Common myeloid progenitor, CD34-positive (primary cell): ENCODE results near the gene RBM26.

ENCODE experiments used
- CTCF ChIA-PET: fragments of 350-600 bp; sonication (Branson Sonifier 250); formaldehyde crosslinking; loops from one replicate; lab custom pipeline; 2021; ENCODE audit warnings: antibody characterized with exemption; lab: Charles Lee
- POLR2A ChIA-PET: fragments of 350-600 bp; sonication (Branson Sonifier 250); formaldehyde crosslinking; loops from one replicate; lab custom pipeline; 2021; ENCODE audit warnings: antibody characterized with exemption; lab: Charles Lee
- DNase-seq, 3 donors: peaks; one replicate each; pipeline versions ENCODE4 v3.0.0 to v3.0.0-alpha.2; 2013
- H3K27ac ChIP-seq, 2 experiments: 1 replicate in 1 of 2; 2 replicates in 1 of 2; pipeline ENCODE4 v1.7.0; 2013; ENCODE audit warnings: inconsistent platforms in 2 of 2, low read length in 2 of 2, mild to moderate bottlenecking in 2 of 2, low read depth in 1 of 2, moderate library complexity in 1 of 2; ENCODE audit not compliant: severe bottlenecking in 2 of 2, insufficient read depth in 1 of 2, poor library complexity in 1 of 2
- H3K27me3 ChIP-seq, 5 experiments: replicated peaks in 2 of 5; 1 replicate in 3 of 5; 2 replicates in 2 of 5; pipeline versions ENCODE4 v1.6.1 to v1.7.0; 2013; ENCODE audit warnings: low read length in 4 of 5, mild to moderate bottlenecking in 2 of 5, moderate library complexity in 2 of 5, inconsistent platforms in 1 of 5; ENCODE audit not compliant: insufficient read depth in 5 of 5, control insufficient read depth in 4 of 5
- H3K36me3 ChIP-seq, 4 experiments: 1 replicate in 2 of 4; 2 replicates in 2 of 4; pipeline versions ENCODE4 v1.6.1 to v1.7.0; 2013; ENCODE audit warnings: low read length in 3 of 4, control low read depth in 1 of 4, mild to moderate bottlenecking in 1 of 4; ENCODE audit not compliant: control insufficient read depth in 4 of 4, insufficient read depth in 4 of 4
- H3K4me1 ChIP-seq, 4 experiments: 1 replicate in 3 of 4; 2 replicates in 1 of 4; pipeline versions ENCODE4 v1.6.1 to v1.7.1; 2013; ENCODE audit warnings: low read length in 3 of 4, mild to moderate bottlenecking in 3 of 4, control low read depth in 1 of 4, inconsistent platforms in 1 of 4, moderate library complexity in 1 of 4; ENCODE audit not compliant: control insufficient read depth in 4 of 4, insufficient read depth in 4 of 4; ENCODE audit errors: control extremely low read depth in 1 of 4
- H3K4me3 ChIP-seq, 7 experiments: 1 replicate in 4 of 7; 2 replicates in 3 of 7; pipeline versions ENCODE4 v1.5.1 to v1.7.0; 2013; ENCODE audit warnings: mild to moderate bottlenecking in 7 of 7, low read length in 6 of 7, moderate library complexity in 6 of 7, inconsistent platforms in 2 of 7, low read depth in 2 of 7, control low read depth in 1 of 7; ENCODE audit not compliant: insufficient read depth in 4 of 7, control insufficient read depth in 1 of 7; ENCODE audit errors: extremely low read depth in 1 of 7
- H3K9me3 ChIP-seq, 5 experiments: 1 replicate in 4 of 5; 2 replicates in 1 of 5; pipeline versions ENCODE4 v1.6.1 to v1.7.1; 2013; ENCODE audit warnings: low read length in 4 of 5, mild to moderate bottlenecking in 2 of 5, inconsistent platforms in 1 of 5, low read depth in 1 of 5, moderate library complexity in 1 of 5; ENCODE audit not compliant: control insufficient read depth in 4 of 5, insufficient read depth in 2 of 5; ENCODE audit errors: control extremely low read depth in 1 of 5
- WGBS: methylation state at CpG from one replicate; pipeline ENCODE4 v1.1.5; 2013; ENCODE audit not compliant: insufficient coverage; 5-methylcytosine and 5-hydroxymethylcytosine counted together

Gene RBM26

GRCh38 chr13:79290595-79291244, 115.3 kb downstream of the RBM26 start:
- Histone ChIP-seq H3K27me3 (no peaks in the 10 kb centered on the region), H3K4me1 (no peaks in the 10 kb centered on the region), H3K4me3 (no peak overlapping the region), H3K27ac (no peak overlapping the region), H3K36me3 (no peaks in the 10 kb centered on the region), H3K9me3 (no peaks in the 10 kb centered on the region)
- ChIA-PET POLR2A (no interaction called here), CTCF (no interaction called here)
- no peak for DNase-seq
- whole genome bisulfite sequencing = 93% methylated on average over 8 of the region's 9 CpGs

- no peaks in the 10 kb centered on the region for H3K27me3 ChIP-seq
- POLR2A ChIA-PET = no interaction called here
Measured at GRCh38 chr13:79289571-79289970, 116.5 kb downstream of the RBM26 start.

DNA sequence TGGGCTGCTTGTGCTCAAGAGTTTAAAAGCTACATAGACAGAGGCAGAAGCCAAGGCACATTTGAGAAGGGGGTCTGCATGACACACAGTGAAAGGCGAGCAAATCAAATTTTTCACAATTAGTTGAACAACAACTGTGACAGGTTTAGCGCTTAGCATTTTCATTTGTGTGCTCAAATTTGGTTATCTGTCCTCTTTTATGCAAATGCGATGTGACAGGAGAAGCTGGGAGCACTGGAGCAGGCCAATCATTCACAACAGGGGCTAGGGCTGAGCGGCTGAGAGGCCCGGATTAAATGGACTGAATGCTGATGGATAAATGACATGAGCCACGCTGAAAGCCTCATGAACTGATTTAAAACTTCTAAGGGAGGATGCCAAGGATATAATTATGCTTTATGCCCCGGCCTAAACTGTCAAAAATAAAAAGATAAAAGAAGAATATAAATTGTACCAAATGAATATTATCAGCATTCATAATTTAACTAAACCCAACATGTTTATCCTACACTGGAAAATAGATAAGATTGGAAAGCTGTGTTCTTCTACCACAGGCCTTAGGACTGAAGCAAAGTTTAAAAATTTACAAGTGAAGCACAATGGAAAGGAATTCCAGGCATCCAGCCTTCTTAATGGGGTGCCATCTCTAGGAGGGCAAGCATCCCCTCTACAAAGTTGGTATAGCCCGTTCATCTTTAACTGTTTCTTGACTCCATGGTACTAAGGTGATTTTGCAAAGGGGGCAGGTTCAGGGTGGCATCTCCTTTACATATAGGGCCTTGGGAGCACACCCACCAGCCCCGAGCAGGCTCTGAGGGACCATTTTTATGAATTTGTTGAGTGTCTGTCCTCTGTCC, 117.9 kb downstream of the RBM26 start:
- WGBS = 96% methylated on average over 6 of the region's 9 CpGs
- H3K27ac ChIP-seq = no peak overlapping the region
- POLR2A ChIA-PET = no interaction called here
- no peaks in the 10 kb centered on the region for H3K27me3 ChIP-seq
- H3K36me3 ChIP-seq = no peaks in the 10 kb centered on the region
- no peak overlapping the region for H3K4me3 ChIP-seq
- no peaks in the 10 kb centered on the region for H3K4me1 ChIP-seq
- CTCF ChIA-PET = no interaction called here
- no peak for DNase-seq
- H3K9me3 ChIP-seq = no peaks in the 10 kb centered on the region

More at GRCh38 chr13:79289571-79289970, 116.5 kb downstream of the RBM26 start:
- Histone ChIP-seq H3K27ac (no peak overlapping the region), H3K9me3 (no peaks in the 10 kb centered on the region), H3K4me3 (no peak overlapping the region), H3K4me1 (no peaks in the 10 kb centered on the region), H3K36me3 (no peaks in the 10 kb centered on the region)
- CTCF ChIA-PET = no interaction called here
- DNase-seq = peak in 2 of 3 donors; percentile 37 to 39

DNA sequence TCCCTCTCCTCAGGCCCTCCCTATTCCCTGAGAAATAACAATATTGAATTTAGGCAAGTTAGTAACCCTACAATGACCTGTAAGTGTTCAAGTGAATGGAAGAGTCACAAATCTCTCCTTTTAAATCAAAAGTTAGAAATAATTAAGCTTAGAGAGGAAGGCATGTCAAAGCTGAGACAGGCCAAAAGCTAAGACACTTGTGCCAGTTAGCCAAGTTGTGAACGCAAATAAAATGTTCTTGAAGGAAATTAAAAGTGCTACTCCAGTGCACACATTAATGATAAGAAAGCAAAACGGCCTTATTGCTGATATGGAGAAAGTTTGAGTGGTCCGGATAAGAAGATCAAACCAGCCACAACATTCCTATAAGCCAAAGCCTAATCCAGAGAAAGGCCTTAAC, 120.9 kb downstream of the RBM26 start:
- POLR2A ChIA-PET = no interaction called here

DNA sequence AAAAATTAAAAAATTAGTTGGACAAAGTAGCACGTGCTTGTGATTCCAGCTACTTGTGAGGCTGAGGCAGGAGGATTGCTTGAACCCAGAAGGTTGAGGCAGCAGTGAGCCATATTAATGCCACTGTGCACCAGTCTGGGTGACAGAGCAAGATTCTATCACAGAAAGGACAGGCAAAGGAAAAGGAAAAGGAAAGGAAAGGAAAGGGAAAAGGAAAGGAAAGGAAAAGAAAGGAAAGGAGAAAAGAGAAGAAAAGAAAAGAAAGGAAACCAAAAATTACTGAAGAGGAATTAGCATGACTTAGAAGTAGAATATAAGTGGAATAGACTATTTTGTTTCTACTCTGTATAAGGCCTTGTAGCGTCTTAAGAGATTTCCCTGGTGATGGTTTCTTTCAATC, 122.3 kb downstream of the RBM26 start:
- Histone ChIP-seq H3K9me3 (no peaks in the 10 kb centered on the region), H3K4me3 (no peak overlapping the region), H3K4me1 (no peaks in the 10 kb centered on the region), H3K27me3 (no peaks in the 10 kb centered on the region), H3K27ac (no peak overlapping the region), H3K36me3 (no peaks in the 10 kb centered on the region)
- ChIA-PET POLR2A (no interaction called here), CTCF (no interaction called here)
- 92% methylated on average over 1 of the region's 2 CpGs for WGBS
- DNase-seq = no peak

More for the DNA sequence above, 120.9 kb downstream of the RBM26 start:
- CTCF ChIA-PET = no interaction called here
- no peak for DNase-seq
- Histone ChIP-seq H3K9me3 (no peaks in the 10 kb centered on the region), H3K36me3 (no peaks in the 10 kb centered on the region), H3K4me1 (no peaks in the 10 kb centered on the region), H3K27me3 (no peaks in the 10 kb centered on the region), H3K4me3 (no peak overlapping the region), H3K27ac (no peak overlapping the region)
- 100% methylated on average over 1 of the region's 3 CpGs for WGBS

- no peak overlapping the region for H3K4me3 ChIP-seq
- ChIA-PET CTCF (no interaction called here), POLR2A (no interaction called here)
- no peaks in the 10 kb centered on the region for H3K36me3 ChIP-seq
- no peaks in the 10 kb centered on the region for H3K9me3 ChIP-seq
- no peak overlapping the region for H3K27ac ChIP-seq
- WGBS = 100% methylated on average over 1 of the region's 3 CpGs
- DNase-seq = peak in 1 of 3 donors; percentile 4
- H3K27me3 ChIP-seq = no peaks in the 10 kb centered on the region
- no peaks in the 10 kb centered on the region for H3K4me1 ChIP-seq
Measured at GRCh38 chr13:79282976-79283375, 123.1 kb downstream of the RBM26 start.

- DNase-seq = no peak
- H3K27me3 ChIP-seq = no peaks in the 10 kb centered on the region
- CTCF ChIA-PET = no interaction called here
- no peak overlapping the region for H3K4me3 ChIP-seq
- H3K36me3 ChIP-seq = no peaks in the 10 kb centered on the region
- H3K27ac ChIP-seq = no peak overlapping the region
- H3K9me3 ChIP-seq = no peaks in the 10 kb centered on the region
- no peaks in the 10 kb centered on the region for H3K4me1 ChIP-seq
- WGBS = no CpG with 5 or more reads among the region's 4 CpGs
- POLR2A ChIA-PET = no interaction called here
Measured at GRCh38 chr13:79282508-79282907, 123.5 kb downstream of the RBM26 start.
